NT2/D1 (cell line): ENCODE results near the gene SLC25A22.

Experiments
- DNase-seq: peaks from one replicate; pipeline ENCODE4 v3.0.0-alpha.2; 2011; ENCODE audit warnings: low read depth, low spot score
- H3K27me3 ChIP-seq: 2 replicates; pipeline ENCODE4 v1.6.0; 2011; ENCODE audit warnings: mild to moderate bottlenecking; ENCODE audit not compliant: insufficient read length, insufficient read depth
- H3K36me3 ChIP-seq: 2 replicates; pipeline ENCODE4 v1.6.1; 2011; ENCODE audit warnings: mild to moderate bottlenecking, low read length, mixed read lengths; ENCODE audit not compliant: insufficient read depth, insufficient read length
- H3K4me1 ChIP-seq: 2 replicates; pipeline ENCODE4 v1.5.1; 2011; ENCODE audit not compliant: insufficient read depth, insufficient read length
- H3K4me3 ChIP-seq: 2 replicates; pipeline ENCODE4 v1.5.1; 2011; ENCODE audit warnings: low read depth; ENCODE audit not compliant: insufficient read length
- H3K9ac ChIP-seq: 2 replicates; pipeline ENCODE4 v1.6.0; 2011; ENCODE audit warnings: low read depth; ENCODE audit not compliant: insufficient read length
- H3K9me3 ChIP-seq: 2 replicates; pipeline ENCODE4 v1.5.1; 2011; ENCODE audit warnings: mild to moderate bottlenecking, low read length; ENCODE audit not compliant: insufficient read depth
- SUZ12 ChIP-seq: IDR thresholded peaks from 2 replicates; pipeline ENCODE4 v1.6.1; 2011; ENCODE audit not compliant: insufficient read length, insufficient read depth; ENCODE audit errors: extremely low read depth
- YY1 ChIP-seq: IDR thresholded peaks from 2 replicates; pipeline ENCODE4 v1.6.1; 2011; ENCODE audit not compliant: insufficient read length, insufficient read depth
- ZNF274 ChIP-seq: IDR thresholded peaks from 2 replicates; pipeline ENCODE4 v1.6.1; 2011; ENCODE audit warnings: mild to moderate bottlenecking, low read depth, low read length

Gene SLC25A22

GRCh38 chr11:832529-833113, 34.5 kb upstream of the SLC25A22 start, which contains the start of gene CD151:
TSS of gene CD151 (plus strand) at chr11:832952. CDS start at chr11:836070, 3,118 bp downstream.
- no peaks in the 10 kb centered on the region for H3K9me3 ChIP-seq
- no peak for TF ChIP-seq YY1
- no peak for TF ChIP-seq ZNF274
- no peak for TF ChIP-seq SUZ12
- H3K4me1 ChIP-seq: peaks cover 43% of the 10 kb centered on the region
- H3K36me3 ChIP-seq: peaks cover 28% of the 10 kb centered on the region
- H3K27me3 ChIP-seq: peaks cover 44% of the 10 kb centered on the region
- peak within 1 kb of the TSS; percentile 62 for H3K4me3 ChIP-seq
- peak within 1 kb of the TSS; percentile 88 for H3K9ac ChIP-seq
- DNase-seq: no peak

GRCh38 chr11:831961-832528, 34.0 kb upstream of the SLC25A22 start:
- Histone ChIP-seq H3K36me3 (peaks cover 22% of the 10 kb centered on the region), H3K27me3 (peaks cover 49% of the 10 kb centered on the region), H3K4me3 (peak overlapping the region; percentile 62), H3K9ac (peak overlapping the region; percentile 88), H3K4me1 (peaks cover 39% of the 10 kb centered on the region), H3K9me3 (no peaks in the 10 kb centered on the region)
- DNase-seq: no peak
- TF ChIP-seq YY1: no peak
- TF ChIP-seq ZNF274: no peak
- TF ChIP-seq SUZ12: no peak

- Histone ChIP-seq H3K9ac (peak overlapping the region; percentile 88), H3K4me3 (peak overlapping the region; percentile 62), H3K36me3 (peaks cover 15% of the 10 kb centered on the region), H3K9me3 (no peaks in the 10 kb centered on the region), H3K27me3 (peaks cover 57% of the 10 kb centered on the region), H3K4me1 (peaks cover 39% of the 10 kb centered on the region)
- TF ChIP-seq SUZ12 (no peak), YY1 (no peak), ZNF274 (no peak)
- DNase-seq: no peak
These were observed 33.2 kb upstream of the SLC25A22 start for GRCh38 chr11:831118-831864.

GRCh38 chr11:830295-831117, 32.4 kb upstream of the SLC25A22 start:
- Histone ChIP-seq H3K4me1 (peaks cover 45% of the 10 kb centered on the region), H3K9ac (peak overlapping the region; percentile 88)
- no peak for DNase-seq

GRCh38 chr11:829847-830294, 31.8 kb upstream of the SLC25A22 start:
- Histone ChIP-seq H3K4me3 (peak overlapping the region; percentile 62), H3K4me1 (peaks cover 43% of the 10 kb centered on the region), H3K27me3 (peaks cover 69% of the 10 kb centered on the region), H3K9me3 (no peaks in the 10 kb centered on the region), H3K36me3 (peaks cover 14% of the 10 kb centered on the region), H3K9ac (peak overlapping the region; percentile 86)
- TF ChIP-seq YY1 (no peak), ZNF274 (no peak), SUZ12 (no peak)
- no peak for DNase-seq

More at GRCh38 chr11:830295-831117, 32.4 kb upstream of the SLC25A22 start:
- Histone ChIP-seq H3K36me3 (peaks cover 12% of the 10 kb centered on the region), H3K9me3 (no peaks in the 10 kb centered on the region), H3K4me3 (peak overlapping the region; percentile 62), H3K27me3 (peaks cover 65% of the 10 kb centered on the region)
- TF ChIP-seq SUZ12 (no peak), ZNF274 (no peak), YY1 (no peak)

- Histone ChIP-seq H3K27me3 (peaks cover 69% of the 10 kb centered on the region), H3K4me3 (peak overlapping the region; percentile 62), H3K9me3 (no peaks in the 10 kb centered on the region), H3K9ac (peak overlapping the region; percentile 86), H3K4me1 (peaks cover 40% of the 10 kb centered on the region), H3K36me3 (peaks cover 14% of the 10 kb centered on the region)
- no peak for DNase-seq
- TF ChIP-seq ZNF274 (no peak), SUZ12 (no peak)
These were observed 31.2 kb upstream of the SLC25A22 start for GRCh38 chr11:829176-829846.
